Gastroesophageal sphincter (tissue), 4 donors: ENCODE results near the gene CHST3. TPM values are rescaled to one million over a fixed set of nuclear protein-coding genes. Genes with fewer than 3 reads are reported as not detected.

Experiments used
- ATAC-seq: fragments of 150-250 bp; one replicate; pipeline ENCODE4 v1.9.1; 2016; ENCODE audit warnings: mild to moderate bottlenecking, moderate library complexity
- H3K27ac ChIP-seq, 4 donors: fragments of 200-600 bp; sonication (generic) in 3 of 4; 1 replicate in 3 of 4; 2 replicates in 1 of 4; pipeline ENCODE4 v1.5.1; 2016 to 2019
- H3K27me3 ChIP-seq: fragments of 200-600 bp; sonication (generic); one replicate; pipeline ENCODE4 v1.5.1; 2019
- H3K36me3 ChIP-seq, 2 donors: fragments of 200-600 bp; sonication (generic); one replicate each; pipeline ENCODE4 v1.5.1; 2019; ENCODE audit warnings: control low read depth in 1 of 2
- H3K4me1 ChIP-seq, 3 donors: fragments of 200-600 bp; sonication (generic); 1 replicate in 2 of 3; 2 replicates in 1 of 3; pipeline ENCODE4 v1.5.1; 2016 to 2019; ENCODE audit warnings: control low read depth in 2 of 3
- H3K4me3 ChIP-seq, 2 donors: fragments of 200-600 bp; sonication (generic); one replicate each; pipeline ENCODE4 v1.5.1; 2019; ENCODE audit warnings: mild to moderate bottlenecking in 1 of 2, moderate library complexity in 1 of 2
- H3K9me3 ChIP-seq, 3 donors: fragments of 200-600 bp; sonication (generic); one replicate each; pipeline ENCODE4 v1.5.1; 2017 to 2019; ENCODE audit warnings: control low read depth in 2 of 3
- EP300 ChIP-seq: sonication (generic); formaldehyde crosslinking; IDR thresholded peaks from one replicate; pipeline ENCODE4 v1.6.1; 2017; ENCODE audit warnings: antibody characterized with exemption, mild to moderate bottlenecking
- POLR2A ChIP-seq, 2 donors: fragments of 450-650 bp; IDR thresholded peaks; one replicate each; pipeline ENCODE4 v1.6.1; 2017; ENCODE audit warnings: antibody characterized with exemption in 2 of 2, mild to moderate bottlenecking in 2 of 2, moderate library complexity in 1 of 2
- POLR2AphosphoS5 ChIP-seq: sonication (generic); formaldehyde crosslinking; IDR thresholded peaks from one replicate; pipeline ENCODE4 v1.6.1; 2017; ENCODE audit warnings: antibody characterized with exemption
- WGBS, 2 donors: methylation state at CpG; one replicate each; pipeline ENCODE4 v1.1.5; 2018; ENCODE audit warnings: low coverage in 1 of 2; 5-methylcytosine and 5-hydroxymethylcytosine counted together
- total RNA-seq, 4 donors: library from RNA; depleted of rRNA; stranded (reverse); fragments of >200 nt; gene quantifications; one replicate each; pipeline ENCODE4 v1.1.0, GENCODE V29; 2016
- TF ChIP-seq, protein P1 (sequence below), 4 experiments: fragments of 200-600 bp in 2 of 4; fragments of 450-650 bp in 2 of 4; sonication (generic) in 1 of 4; IDR thresholded peaks; one replicate each; pipeline ENCODE4 v1.5.1; 2017 to 2019; ENCODE audit warnings: antibody characterized with exemption in 4 of 4, mild to moderate bottlenecking in 2 of 4, moderate library complexity in 2 of 4

The CHST3 gene
- total RNA-seq, 4 donors from 2014 or later: 31.8 to 48.0 (median 37.3) TPM

- no peak for TF ChIP-seq POLR2AphosphoS5
- Histone ChIP-seq H3K36me3 (no peaks in the 10 kb centered on the region), H3K4me3 (no peak overlapping the region), H3K9me3 (peaks cover 0 to 53% (median 4%) of the 10 kb centered on the region in 3 donors), H3K27ac (no peak overlapping the region), H3K4me1 (no peaks in the 10 kb centered on the region), H3K27me3 (no peaks in the 10 kb centered on the region)
- WGBS, 2 donors: 39 to 80% methylated on average over 1 to 3 of the region's 6 CpGs
- no peak for ATAC-seq
Measured at GRCh38 chr10:71948496-71949067, 15.6 kb upstream of the CHST3 start.

- no peaks in the 10 kb centered on the region for H3K36me3 ChIP-seq
- H3K27ac ChIP-seq: no peak overlapping the region
- H3K27me3 ChIP-seq: no peaks in the 10 kb centered on the region
- TF ChIP-seq POLR2A (IDR thresholded peaks at IDR 0.05) (no peak), POLR2AphosphoS5 (no peak), EP300 (no peak)
- TF ChIP-seq, protein P1, sequence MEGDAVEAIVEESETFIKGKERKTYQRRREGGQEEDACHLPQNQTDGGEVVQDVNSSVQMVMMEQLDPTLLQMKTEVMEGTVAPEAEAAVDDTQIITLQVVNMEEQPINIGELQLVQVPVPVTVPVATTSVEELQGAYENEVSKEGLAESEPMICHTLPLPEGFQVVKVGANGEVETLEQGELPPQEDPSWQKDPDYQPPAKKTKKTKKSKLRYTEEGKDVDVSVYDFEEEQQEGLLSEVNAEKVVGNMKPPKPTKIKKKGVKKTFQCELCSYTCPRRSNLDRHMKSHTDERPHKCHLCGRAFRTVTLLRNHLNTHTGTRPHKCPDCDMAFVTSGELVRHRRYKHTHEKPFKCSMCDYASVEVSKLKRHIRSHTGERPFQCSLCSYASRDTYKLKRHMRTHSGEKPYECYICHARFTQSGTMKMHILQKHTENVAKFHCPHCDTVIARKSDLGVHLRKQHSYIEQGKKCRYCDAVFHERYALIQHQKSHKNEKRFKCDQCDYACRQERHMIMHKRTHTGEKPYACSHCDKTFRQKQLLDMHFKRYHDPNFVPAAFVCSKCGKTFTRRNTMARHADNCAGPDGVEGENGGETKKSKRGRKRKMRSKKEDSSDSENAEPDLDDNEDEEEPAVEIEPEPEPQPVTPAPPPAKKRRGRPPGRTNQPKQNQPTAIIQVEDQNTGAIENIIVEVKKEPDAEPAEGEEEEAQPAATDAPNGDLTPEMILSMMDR (IDR thresholded peaks at IDR 0.05): no peak
- no peak for ATAC-seq
- WGBS, 2 donors: 84 to 87% methylated on average over 3 to 6 of the region's 6 CpGs
- no peaks in the 10 kb centered on the region for H3K4me1 ChIP-seq
- H3K9me3 ChIP-seq: peaks cover 0 to 32% (median 0%) of the 10 kb centered on the region in 3 donors
- no peak overlapping the region for H3K4me3 ChIP-seq
Measured at GRCh38 chr10:71950683-71951082, 13.5 kb upstream of the CHST3 start.

- peaks cover 0 to 6% (median 0%) of the 10 kb centered on the region in 3 donors for H3K4me1 ChIP-seq
- no peak overlapping the region for H3K27ac ChIP-seq
- H3K4me3 ChIP-seq: no peak overlapping the region
- peaks cover 0 to 12% (median 0%) of the 10 kb centered on the region in 3 donors for H3K9me3 ChIP-seq
- no peaks in the 10 kb centered on the region for H3K36me3 ChIP-seq
- no peak for TF ChIP-seq EP300
- no peaks in the 10 kb centered on the region for H3K27me3 ChIP-seq
- WGBS, 2 donors: 30 to 71% methylated on average over 2 to 3 of the region's 3 CpGs
- ATAC-seq: no peak
Measured at GRCh38 chr10:71952745-71953144, 11.4 kb upstream of the CHST3 start.

DNA sequence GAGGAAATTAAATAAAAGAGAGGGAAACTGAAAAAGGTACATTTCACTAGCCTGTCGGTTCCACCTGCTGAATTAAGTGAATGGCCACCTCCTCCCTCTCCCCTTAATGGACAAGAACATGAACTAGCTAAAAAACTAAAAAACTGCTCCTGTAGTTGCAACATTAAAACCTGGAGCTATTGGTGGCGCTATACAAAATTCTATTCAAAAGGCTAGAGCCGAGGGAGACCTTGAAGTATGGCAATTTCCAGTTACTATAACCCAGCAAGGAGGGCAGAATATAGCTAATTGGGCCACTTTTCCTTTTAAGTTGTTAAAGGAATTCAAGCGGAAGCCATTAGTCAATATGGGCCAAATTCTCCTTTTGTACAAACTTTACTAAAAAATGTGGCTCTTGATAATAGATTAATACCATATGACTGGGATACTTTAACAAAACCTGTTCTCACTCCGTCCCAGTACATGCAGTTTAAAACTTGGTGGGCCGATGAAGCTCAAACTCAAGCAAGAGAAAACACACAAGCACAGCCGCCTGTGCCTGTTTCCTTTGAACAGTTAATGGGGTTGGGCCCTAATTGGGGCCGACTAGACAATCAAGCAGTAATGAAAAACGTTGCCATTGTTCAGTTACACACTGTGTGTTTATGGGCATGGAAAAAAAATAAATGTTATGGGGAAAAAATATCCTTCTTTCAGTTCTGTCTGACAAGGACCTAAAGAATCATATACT is 6.5 kb upstream of the CHST3 start:
- no peak overlapping the region for H3K27ac ChIP-seq
- H3K27me3 ChIP-seq: no peaks in the 10 kb centered on the region
- H3K4me1 ChIP-seq: peaks cover 0 to 8% (median 0%) of the 10 kb centered on the region in 3 donors
- no peaks in the 10 kb centered on the region for H3K9me3 ChIP-seq
- TF ChIP-seq POLR2AphosphoS5 (no peak), EP300 (no peak), POLR2A (IDR thresholded peaks at IDR 0.05) (no peak)
- TF ChIP-seq, protein P1 (IDR thresholded peaks at IDR 0.05): no peak
- no peak for ATAC-seq
- WGBS, 2 donors: 70 to 78% methylated on average over 9 of the region's 9 CpGs
- no peaks in the 10 kb centered on the region for H3K36me3 ChIP-seq
- H3K4me3 ChIP-seq: no peak overlapping the region

DNA sequence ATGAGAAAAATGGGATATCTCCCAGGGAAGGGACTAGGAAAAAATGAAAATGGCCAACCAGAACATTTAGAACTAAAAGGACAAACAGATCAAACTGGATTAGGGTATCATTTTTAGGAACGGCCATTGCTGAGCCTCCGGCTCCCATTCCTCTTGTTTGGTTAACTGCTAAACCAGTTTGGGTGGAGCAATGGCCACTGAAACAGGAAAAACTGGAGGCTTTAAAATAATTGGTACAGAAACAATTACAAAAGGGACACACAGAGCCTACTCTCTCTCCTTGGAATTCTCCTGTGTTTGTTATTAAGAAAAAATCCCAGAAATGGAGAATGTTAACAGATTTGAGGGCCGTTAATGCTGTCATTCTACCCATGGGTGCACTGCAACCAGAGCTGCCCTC is 4.7 kb upstream of the CHST3 start:
- ATAC-seq: no peak
- Histone ChIP-seq H3K27ac (no peak overlapping the region), H3K27me3 (no peaks in the 10 kb centered on the region), H3K4me1 (peaks cover 0 to 22% (median 0%) of the 10 kb centered on the region in 3 donors), H3K9me3 (no peaks in the 10 kb centered on the region), H3K36me3 (no peaks in the 10 kb centered on the region), H3K4me3 (no peak overlapping the region)
- TF ChIP-seq, protein P1 (IDR thresholded peaks at IDR 0.05): no peak
- no peak for TF ChIP-seq EP300
- TF ChIP-seq POLR2A (IDR thresholded peaks at IDR 0.05): no peak
- no peak for TF ChIP-seq POLR2AphosphoS5
- 89 to 97% methylated on average over 3 of the region's 3 CpGs for WGBS, 2 donors

DNA sequence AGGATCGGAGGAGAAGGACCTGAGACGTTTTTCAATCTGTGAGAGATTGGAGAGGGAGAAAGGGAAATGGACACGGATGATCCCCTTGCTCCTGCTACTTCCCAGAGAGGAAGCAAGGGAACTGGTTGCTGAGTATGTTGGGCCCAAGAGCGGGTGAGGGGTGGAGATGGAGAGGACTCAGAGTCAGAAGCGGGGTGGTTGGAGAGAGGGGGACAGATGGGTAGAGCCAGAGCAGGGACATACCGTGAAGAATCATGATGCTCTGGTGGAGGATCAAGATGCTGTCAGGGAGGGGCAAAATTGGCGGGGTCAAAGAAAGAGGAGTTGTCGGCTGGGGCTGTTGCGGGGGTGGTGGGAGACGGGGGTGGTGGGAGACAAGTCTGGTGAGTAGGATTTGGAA is 2.4 kb upstream of the CHST3 start:
- Histone ChIP-seq H3K36me3 (no peaks in the 10 kb centered on the region), H3K27me3 (no peaks in the 10 kb centered on the region), H3K4me1 (peaks cover 0 to 36% (median 11%) of the 10 kb centered on the region in 3 donors), H3K27ac (no peak overlapping the region), H3K4me3 (no peak overlapping the region), H3K9me3 (no peaks in the 10 kb centered on the region)
- no peak for ATAC-seq
- TF ChIP-seq, protein P1 (IDR thresholded peaks at IDR 0.05): no peak
- TF ChIP-seq EP300 (no peak), POLR2A (IDR thresholded peaks at IDR 0.05) (no peak), POLR2AphosphoS5 (no peak)
- 67 to 88% methylated on average over 3 to 10 of the region's 10 CpGs for WGBS, 2 donors
